ENCODE measurements around the gene ZRANB3.

ZRANB3 gene

DNA sequence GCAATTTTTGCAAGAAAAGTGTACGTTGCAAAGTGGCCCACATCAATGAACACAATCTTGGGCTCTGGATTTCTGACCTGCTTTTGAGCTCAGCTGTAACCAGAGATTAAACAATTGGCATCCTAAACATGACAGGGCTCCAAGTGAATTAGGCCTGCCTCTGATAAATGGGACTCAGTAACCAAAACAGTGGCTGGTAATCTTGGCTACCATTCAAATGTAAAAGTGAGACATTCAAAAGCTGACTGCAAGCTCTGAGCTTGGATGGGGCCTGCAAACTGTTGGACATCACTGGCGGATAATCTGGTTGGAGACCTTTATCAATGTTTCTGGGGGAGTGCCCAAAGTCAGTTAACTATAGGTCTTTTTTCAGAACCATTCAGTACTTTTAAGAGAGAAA, 318.3 kb downstream of the ZRANB3 start:
- no peak overlapping the region for H3K4me3 ChIP-seq (ENCODE audit: low read depth, low read length)
- TF ChIP-seq ZNF155 (tag by site-specific recombination; IDR thresholded peaks at IDR 0.05) = no peak
- no peak for TF ChIP-seq KLF8 (tag by site-specific recombination; IDR thresholded peaks at IDR 0.05)
- no peak for TF ChIP-seq TCF7L2 (IDR thresholded peaks at IDR 0.05; ENCODE audit: borderline replicate concordance, low read depth, low read length)
- no peak for TF ChIP-seq ZNF223 (tag by site-specific recombination; IDR thresholded peaks at IDR 0.05)
- no peak for TF ChIP-seq ZFP41 (tag by site-specific recombination; IDR thresholded peaks at IDR 0.05; ENCODE audit: borderline replicate concordance)
- no peak for TF ChIP-seq ZNF404 (tag by site-specific recombination; IDR thresholded peaks at IDR 0.05)
- TF ChIP-seq ZNF544 (tag by site-specific recombination; IDR thresholded peaks at IDR 0.05) = no peak
- TF ChIP-seq ZNF112 (tag by site-specific recombination; IDR thresholded peaks at IDR 0.05) = no peak
- TF ChIP-seq, protein P1, sequence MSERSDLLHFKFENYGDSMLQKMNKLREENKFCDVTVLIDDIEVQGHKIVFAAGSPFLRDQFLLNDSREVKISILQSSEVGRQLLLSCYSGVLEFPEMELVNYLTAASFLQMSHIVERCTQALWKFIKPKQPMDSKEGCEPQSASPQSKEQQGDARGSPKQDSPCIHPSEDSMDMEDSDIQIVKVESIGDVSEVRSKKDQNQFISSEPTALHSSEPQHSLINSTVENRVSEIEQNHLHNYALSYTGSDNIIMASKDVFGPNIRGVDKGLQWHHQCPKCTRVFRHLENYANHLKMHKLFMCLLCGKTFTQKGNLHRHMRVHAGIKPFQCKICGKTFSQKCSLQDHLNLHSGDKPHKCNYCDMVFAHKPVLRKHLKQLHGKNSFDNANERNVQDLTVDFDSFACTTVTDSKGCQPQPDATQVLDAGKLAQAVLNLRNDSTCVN (tag by site-specific recombination; optimal IDR thresholded peaks at IDR 0.05) = no peak
- no peak for TF ChIP-seq ZNF138 (tag by site-specific recombination; IDR thresholded peaks at IDR 0.05; ENCODE audit: borderline replicate concordance)
- no peak for TF ChIP-seq ZNF654 (tag by site-specific recombination; IDR thresholded peaks at IDR 0.05; ENCODE audit: low read depth)
- no peak for TF ChIP-seq ZNF10 (tag by site-specific recombination; IDR thresholded peaks at IDR 0.05)
- no peak for TF ChIP-seq KLF9 (tag by site-specific recombination; IDR thresholded peaks at IDR 0.05; ENCODE audit: low read depth)
- TF ChIP-seq, protein P2, sequence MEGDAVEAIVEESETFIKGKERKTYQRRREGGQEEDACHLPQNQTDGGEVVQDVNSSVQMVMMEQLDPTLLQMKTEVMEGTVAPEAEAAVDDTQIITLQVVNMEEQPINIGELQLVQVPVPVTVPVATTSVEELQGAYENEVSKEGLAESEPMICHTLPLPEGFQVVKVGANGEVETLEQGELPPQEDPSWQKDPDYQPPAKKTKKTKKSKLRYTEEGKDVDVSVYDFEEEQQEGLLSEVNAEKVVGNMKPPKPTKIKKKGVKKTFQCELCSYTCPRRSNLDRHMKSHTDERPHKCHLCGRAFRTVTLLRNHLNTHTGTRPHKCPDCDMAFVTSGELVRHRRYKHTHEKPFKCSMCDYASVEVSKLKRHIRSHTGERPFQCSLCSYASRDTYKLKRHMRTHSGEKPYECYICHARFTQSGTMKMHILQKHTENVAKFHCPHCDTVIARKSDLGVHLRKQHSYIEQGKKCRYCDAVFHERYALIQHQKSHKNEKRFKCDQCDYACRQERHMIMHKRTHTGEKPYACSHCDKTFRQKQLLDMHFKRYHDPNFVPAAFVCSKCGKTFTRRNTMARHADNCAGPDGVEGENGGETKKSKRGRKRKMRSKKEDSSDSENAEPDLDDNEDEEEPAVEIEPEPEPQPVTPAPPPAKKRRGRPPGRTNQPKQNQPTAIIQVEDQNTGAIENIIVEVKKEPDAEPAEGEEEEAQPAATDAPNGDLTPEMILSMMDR (tag by site-specific recombination; IDR thresholded peaks at IDR 0.05) = no peak
- no peak for TF ChIP-seq HOXA7 (CRISPR knock-in tag; IDR thresholded peaks at IDR 0.05; ENCODE audit: borderline replicate concordance)
- TF ChIP-seq, protein P3, sequence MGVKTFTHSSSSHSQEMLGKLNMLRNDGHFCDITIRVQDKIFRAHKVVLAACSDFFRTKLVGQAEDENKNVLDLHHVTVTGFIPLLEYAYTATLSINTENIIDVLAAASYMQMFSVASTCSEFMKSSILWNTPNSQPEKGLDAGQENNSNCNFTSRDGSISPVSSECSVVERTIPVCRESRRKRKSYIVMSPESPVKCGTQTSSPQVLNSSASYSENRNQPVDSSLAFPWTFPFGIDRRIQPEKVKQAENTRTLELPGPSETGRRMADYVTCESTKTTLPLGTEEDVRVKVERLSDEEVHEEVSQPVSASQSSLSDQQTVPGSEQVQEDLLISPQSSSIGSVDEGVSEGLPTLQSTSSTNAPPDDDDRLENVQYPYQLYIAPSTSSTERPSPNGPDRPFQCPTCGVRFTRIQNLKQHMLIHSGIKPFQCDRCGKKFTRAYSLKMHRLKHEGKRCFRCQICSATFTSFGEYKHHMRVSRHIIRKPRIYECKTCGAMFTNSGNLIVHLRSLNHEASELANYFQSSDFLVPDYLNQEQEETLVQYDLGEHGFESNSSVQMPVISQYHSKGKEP (tag by site-specific recombination; IDR thresholded peaks at IDR 0.05) = no peak
- TF ChIP-seq ZNF830 (tag by site-specific recombination; IDR thresholded peaks at IDR 0.05; ENCODE audit: low read depth) = no peak
- TF ChIP-seq ZNF221 (tag by site-specific recombination; IDR thresholded peaks at IDR 0.05; ENCODE audit: borderline replicate concordance) = no peak
- no peak for TF ChIP-seq ZBTB7A (tag by site-specific recombination; IDR thresholded peaks at IDR 0.05; ENCODE audit: low read depth)
- no peak for TF ChIP-seq ZBTB20 (tag by site-specific recombination; IDR thresholded peaks at IDR 0.05)
- ChIA-PET CTCF (interaction anchor here (0.7 kb wide), 1 partner anchor 24 kb away, joined by 3 read pairs; no protein-coding TSS in a partner anchor), POLR2A (no interaction called here)
- H3K36me3 ChIP-seq (ENCODE audit: control insufficient read depth in 2 of 2, insufficient read depth in 1 of 2, low read length in 2 of 2) = peaks cover 0 to 5% of the 10 kb centered on the region in 2 experiments; a peak in 2 of 3 replicates
- no peaks in the 10 kb centered on the region for H3K4me1 ChIP-seq (ENCODE audit: control insufficient read depth, insufficient read depth, low read length)
- no peaks in the 10 kb centered on the region for H3K9me3 ChIP-seq (ENCODE audit: control insufficient read depth, insufficient read depth, low read depth, low read length)
- H3K27ac ChIP-seq (ENCODE audit: extremely low read depth, low read depth, low read length) = no peak overlapping the region

DNA sequence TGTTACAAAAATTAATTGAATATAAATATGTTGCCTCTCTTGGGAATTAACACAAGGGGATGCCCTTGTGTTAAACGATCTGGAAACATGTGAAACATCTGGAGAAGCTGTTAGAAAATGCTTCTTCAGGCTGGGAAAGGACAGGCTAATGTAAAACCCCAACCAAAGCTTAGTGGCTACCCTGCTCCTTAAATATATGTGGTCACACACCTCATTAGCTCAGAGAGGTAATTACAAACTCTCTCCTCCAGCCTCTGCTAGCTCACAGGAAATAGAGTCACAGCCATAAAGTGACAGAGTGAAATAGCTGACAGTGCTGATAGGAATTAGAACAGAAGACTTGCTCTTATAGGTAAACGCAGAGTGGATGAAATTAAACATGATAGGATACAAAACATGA, 323.0 kb downstream of the ZRANB3 start:
- Histone ChIP-seq H3K9me3 (ENCODE audit: control insufficient read depth, insufficient read depth, low read depth, low read length) (no peaks in the 10 kb centered on the region), H3K4me3 (ENCODE audit: low read depth, low read length) (no peak overlapping the region), H3K4me1 (ENCODE audit: control insufficient read depth, insufficient read depth, low read length) (no peaks in the 10 kb centered on the region), H3K27ac (ENCODE audit: extremely low read depth, low read depth, low read length) (no peak overlapping the region), H3K36me3 (ENCODE audit: control insufficient read depth in 2 of 2, insufficient read depth in 1 of 2, low read length in 2 of 2) (peaks cover 0 to 6% of the 10 kb centered on the region in 2 experiments; a peak in 1 of 3 replicates)
- TF ChIP-seq, protein P4, sequence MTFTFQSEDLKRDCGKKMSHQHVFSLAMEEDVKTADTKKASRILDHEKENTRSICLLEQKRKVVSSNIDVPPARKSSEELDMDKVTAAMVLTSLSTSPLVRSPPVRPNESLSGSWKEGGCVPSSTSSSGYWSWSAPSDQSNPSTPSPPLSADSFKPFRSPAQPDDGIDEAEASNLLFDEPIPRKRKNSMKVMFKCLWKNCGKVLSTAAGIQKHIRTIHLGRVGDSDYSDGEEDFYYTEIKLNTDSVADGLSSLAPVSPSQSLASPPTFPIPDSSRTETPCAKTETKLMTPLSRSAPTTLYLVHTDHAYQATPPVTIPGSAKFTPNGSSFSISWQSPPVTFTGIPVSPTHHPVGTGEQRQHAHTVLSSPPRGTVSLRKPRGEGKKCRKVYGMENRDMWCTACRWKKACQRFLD (tag by site-specific recombination; IDR thresholded peaks at IDR 0.05) = no peak
- no peak for TF ChIP-seq ZNF571 (tag by site-specific recombination; IDR thresholded peaks at IDR 0.05)
- no peak for TF ChIP-seq HOXD13 (CRISPR knock-in tag; IDR thresholded peaks at IDR 0.05; ENCODE audit: borderline replicate concordance)
- TF ChIP-seq, protein P5, sequence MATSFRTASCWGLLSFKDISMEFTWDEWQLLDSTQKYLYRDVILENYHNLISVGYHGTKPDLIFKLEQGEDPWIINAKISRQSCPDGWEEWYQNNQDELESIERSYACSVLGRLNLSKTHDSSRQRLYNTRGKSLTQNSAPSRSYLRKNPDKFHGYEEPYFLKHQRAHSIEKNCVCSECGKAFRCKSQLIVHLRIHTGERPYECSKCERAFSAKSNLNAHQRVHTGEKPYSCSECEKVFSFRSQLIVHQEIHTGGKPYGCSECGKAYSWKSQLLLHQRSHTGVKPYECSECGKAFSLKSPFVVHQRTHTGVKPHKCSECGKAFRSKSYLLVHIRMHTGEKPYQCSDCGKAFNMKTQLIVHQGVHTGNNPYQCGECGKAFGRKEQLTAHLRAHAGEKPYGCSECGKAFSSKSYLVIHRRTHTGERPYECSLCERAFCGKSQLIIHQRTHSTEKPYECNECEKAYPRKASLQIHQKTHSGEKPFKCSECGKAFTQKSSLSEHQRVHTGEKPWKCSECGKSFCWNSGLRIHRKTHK (tag by site-specific recombination; IDR thresholded peaks at IDR 0.05) = no peak
- TF ChIP-seq ZNF121 (tag by site-specific recombination; IDR thresholded peaks at IDR 0.05) = no peak
- no peak for TF ChIP-seq ZNF16 (tag by site-specific recombination; IDR thresholded peaks at IDR 0.05; ENCODE audit: low read depth)
- POLR2A ChIA-PET = no interaction called here
- CTCF ChIA-PET = interaction anchor here (0.9 kb wide), 1 partner anchor 12 kb away, joined by 3 read pairs; no protein-coding TSS in a partner anchor
